Testis (tissue), 3 donors: ENCODE measurements around the gene GPANK1. TPM values are rescaled to one million over a fixed set of nuclear protein-coding genes. Genes with fewer than 3 reads are reported as not detected.
A peak's percentile ranks its signal among the peaks of the same experiment; 100 is the strongest.

ENCODE experiments used
- DNase-seq: peaks from one replicate; pipeline ENCODE4 v3.0.0-alpha.2; 2019
- H3K27ac ChIP-seq, 2 donors: fragments of 200-600 bp; sonication (generic); one replicate each; pipeline ENCODE4 v1.5.1; 2019
- H3K27me3 ChIP-seq: fragments of 200-600 bp; sonication (generic); one replicate; pipeline ENCODE4 v1.5.1; 2019
- H3K36me3 ChIP-seq: fragments of 200-600 bp; sonication (generic); one replicate; pipeline ENCODE4 v1.5.1; 2017; ENCODE audit warnings: low read depth; ENCODE audit errors: missing control alignments
- H3K4me1 ChIP-seq: fragments of 200-600 bp; sonication (generic); one replicate; pipeline ENCODE4 v1.5.1; 2019
- H3K4me3 ChIP-seq, 2 donors: fragments of 200-600 bp; sonication (generic); one replicate each; pipeline ENCODE4 v1.5.1; 2017 to 2019
- H3K9me3 ChIP-seq: fragments of 200-600 bp; sonication (generic); one replicate; pipeline ENCODE4 v1.5.1; 2017
- POLR2A ChIP-seq: fragments of 450-650 bp; IDR thresholded peaks from one replicate; pipeline ENCODE4 v1.6.1; 2017; ENCODE audit warnings: antibody characterized with exemption, mild to moderate bottlenecking, moderate library complexity
- WGBS, 2 donors: methylation state at CpG; one replicate each; pipeline ENCODE4 v1.1.5; 2018; 5-methylcytosine and 5-hydroxymethylcytosine counted together
- intact Hi-C: fragments of 100-400 bp; cut with DNase I; formaldehyde crosslinking; loops from one replicate; pipeline ENCODE4 v1.15.1; 2023; ENCODE audit warnings: low total_unique reads
- polyA plus RNA-seq: library from polyadenylated mRNA; stranded (reverse); fragments of 350-450 nt; fragmentation: Illumina TruSeq; extraction: RNeasy Lipid Tissue Mini Kit (QIAGEN cat#74804); gene quantifications from one replicate; pipeline ENCODE4 v1.2.3, GENCODE V29; 2014; ENCODE audit warnings: low read depth, low replicate concordance; ENCODE audit not compliant: insufficient read depth
- total RNA-seq, 2 donors: library from RNA; depleted of rRNA; stranded (reverse); fragments of >200 nt; gene quantifications; one replicate each; pipeline ENCODE4 v1.2.3, GENCODE V29; 2016
- TF ChIP-seq, protein P1 (sequence below), 3 experiments: fragments of 450-650 bp in 2 of 3; fragments of 200-600 bp in 1 of 3; sonication (generic) in 1 of 3; IDR thresholded peaks; one replicate each; pipeline ENCODE4 v1.5.1; 2016 to 2019; ENCODE audit warnings: antibody characterized with exemption in 3 of 3, mild to moderate bottlenecking in 2 of 3, moderate library complexity in 1 of 3

The GPANK1 gene
- total and polyA plus RNA-seq, 3 donors from 2014 or later: 34.5 to 81.3 (median 46.1) TPM

DNA sequence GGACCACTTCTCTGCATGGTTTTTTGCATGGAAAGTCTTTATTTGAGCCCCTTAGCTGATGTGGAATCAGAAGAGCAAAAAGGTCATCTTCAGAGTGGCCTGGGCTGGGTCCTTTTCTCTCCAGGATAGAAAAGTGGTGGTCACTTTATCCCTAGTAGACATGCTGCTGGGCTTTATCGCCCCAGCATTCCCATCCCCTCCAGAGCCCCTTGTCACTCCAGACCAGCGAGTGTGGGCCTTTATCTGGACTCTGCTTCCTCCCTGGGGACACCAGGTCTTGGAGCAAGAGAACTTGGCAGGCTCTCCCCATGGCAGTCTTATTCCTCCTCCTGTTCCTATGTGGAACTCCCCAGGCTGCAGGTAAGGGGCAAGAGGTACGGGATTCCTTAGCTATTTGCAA is 41.8 kb upstream of the GPANK1 start, which contains the start of gene LY6G6F:
Gene LY6G6F (plus strand): TSS at position 268 of the 400 bp plus-strand sequence. CDS start 41 bp downstream, at position 309.
- peaks cover 8% of the 10 kb centered on the region for H3K4me1 ChIP-seq
- 36 to 47% methylated on average over 3 of the region's 3 CpGs for WGBS, 2 donors
- H3K27me3 ChIP-seq: no peaks in the 10 kb centered on the region
- H3K4me3 ChIP-seq: no peak within 1 kb of the TSS
- H3K9me3 ChIP-seq: no peaks in the 10 kb centered on the region
- intact Hi-C loops: no loop called here
- DNase-seq: no peak
- TF ChIP-seq, protein P1, sequence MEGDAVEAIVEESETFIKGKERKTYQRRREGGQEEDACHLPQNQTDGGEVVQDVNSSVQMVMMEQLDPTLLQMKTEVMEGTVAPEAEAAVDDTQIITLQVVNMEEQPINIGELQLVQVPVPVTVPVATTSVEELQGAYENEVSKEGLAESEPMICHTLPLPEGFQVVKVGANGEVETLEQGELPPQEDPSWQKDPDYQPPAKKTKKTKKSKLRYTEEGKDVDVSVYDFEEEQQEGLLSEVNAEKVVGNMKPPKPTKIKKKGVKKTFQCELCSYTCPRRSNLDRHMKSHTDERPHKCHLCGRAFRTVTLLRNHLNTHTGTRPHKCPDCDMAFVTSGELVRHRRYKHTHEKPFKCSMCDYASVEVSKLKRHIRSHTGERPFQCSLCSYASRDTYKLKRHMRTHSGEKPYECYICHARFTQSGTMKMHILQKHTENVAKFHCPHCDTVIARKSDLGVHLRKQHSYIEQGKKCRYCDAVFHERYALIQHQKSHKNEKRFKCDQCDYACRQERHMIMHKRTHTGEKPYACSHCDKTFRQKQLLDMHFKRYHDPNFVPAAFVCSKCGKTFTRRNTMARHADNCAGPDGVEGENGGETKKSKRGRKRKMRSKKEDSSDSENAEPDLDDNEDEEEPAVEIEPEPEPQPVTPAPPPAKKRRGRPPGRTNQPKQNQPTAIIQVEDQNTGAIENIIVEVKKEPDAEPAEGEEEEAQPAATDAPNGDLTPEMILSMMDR (IDR thresholded peaks at IDR 0.05): no peak
- TF ChIP-seq POLR2A: no peak
- H3K36me3 ChIP-seq: no peaks in the 10 kb centered on the region
- H3K27ac ChIP-seq: no peak within 1 kb of the TSS

DNA sequence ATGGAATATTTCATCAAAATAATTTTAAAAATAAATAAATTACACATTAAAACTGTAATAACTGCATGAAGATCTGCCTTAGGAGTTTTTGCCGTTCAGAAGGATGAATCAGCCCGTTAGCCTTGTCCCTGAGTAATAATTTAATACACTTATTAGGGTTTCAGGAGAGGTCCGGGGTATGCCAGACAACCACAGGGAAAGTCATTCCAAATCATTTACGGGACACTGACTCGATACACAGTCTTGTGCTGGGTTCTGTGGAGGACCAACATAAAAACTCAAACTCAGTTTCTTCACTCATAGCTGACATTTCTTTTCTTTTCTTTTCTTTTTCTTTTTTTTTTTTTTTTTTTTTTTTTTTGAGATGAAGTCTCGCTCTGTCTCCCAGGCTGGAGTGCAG is 41.1 kb upstream of the GPANK1 start:
- H3K27ac ChIP-seq: no peak overlapping the region
- no peak for TF ChIP-seq POLR2A
- TF ChIP-seq, protein P1 (IDR thresholded peaks at IDR 0.05): no peak
- peaks cover 10% of the 10 kb centered on the region for H3K4me1 ChIP-seq
- no peaks in the 10 kb centered on the region for H3K36me3 ChIP-seq
- H3K4me3 ChIP-seq: no peak overlapping the region
- 83 to 88% methylated on average over 6 of the region's 6 CpGs for WGBS, 2 donors
- DNase-seq: no peak
- no peaks in the 10 kb centered on the region for H3K27me3 ChIP-seq
- no peaks in the 10 kb centered on the region for H3K9me3 ChIP-seq
- intact Hi-C loops: no loop called here

DNA sequence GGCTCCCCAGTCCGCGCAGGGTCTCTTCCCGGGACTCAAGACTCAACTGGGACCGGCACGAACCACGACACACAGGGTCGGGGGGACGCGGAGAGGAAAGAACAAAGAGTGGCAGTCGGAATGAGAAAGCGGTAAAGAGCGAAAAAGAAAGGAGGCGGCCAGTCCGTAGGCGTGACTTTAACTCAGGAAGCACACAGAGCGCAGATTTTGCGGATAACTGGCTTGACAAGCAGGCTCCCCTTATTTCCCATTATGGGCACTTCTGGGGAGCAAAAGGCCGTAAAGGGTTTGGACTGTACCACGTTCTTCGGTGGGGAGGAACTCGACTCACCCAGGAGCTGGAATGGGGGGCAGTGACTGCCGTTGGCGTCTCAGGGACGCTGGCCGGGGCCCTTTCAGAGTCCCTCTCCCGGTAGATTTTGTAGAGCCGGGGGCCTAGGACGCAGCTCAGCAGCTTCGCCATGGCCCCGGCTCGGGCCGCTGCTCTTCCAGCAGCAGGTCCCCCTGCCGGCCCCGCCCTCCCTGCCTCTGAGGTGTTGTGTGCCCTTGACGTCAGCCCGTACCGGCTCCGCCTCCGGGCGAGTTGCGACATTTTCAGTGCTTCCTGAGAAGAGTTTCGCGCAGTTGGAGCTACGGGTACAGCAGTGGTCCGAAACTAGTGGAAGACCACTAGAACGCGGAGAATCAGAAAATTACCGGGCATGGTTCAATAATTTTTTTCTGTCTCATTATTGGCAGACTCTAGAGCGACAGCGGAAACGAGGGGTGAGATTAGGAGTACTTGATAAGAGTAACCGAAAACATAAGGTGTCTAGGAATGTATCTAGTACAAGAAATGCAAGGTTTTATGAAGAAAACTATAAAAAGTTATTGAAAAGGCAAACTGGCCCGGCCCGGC is 38.3 kb upstream of the GPANK1 start, which contains the start of gene ABHD16A:
Gene ABHD16A (minus strand): TSS at position 506 of the 898 bp plus-strand sequence. CDS start 43 bp downstream, at position 463.
- Histone ChIP-seq H3K9me3 (no peaks in the 10 kb centered on the region), H3K36me3 (no peaks in the 10 kb centered on the region), H3K4me3 (peak within 1 kb of the TSS; percentile 82 to 85), H3K27me3 (no peaks in the 10 kb centered on the region), H3K4me1 (peaks cover 10% of the 10 kb centered on the region), H3K27ac (peak within 1 kb of the TSS; percentile 82 to 97)
- peak; percentile 100 for DNase-seq
- peak; percentile 97 for TF ChIP-seq POLR2A
- TF ChIP-seq, protein P1 (IDR thresholded peaks at IDR 0.05): peak in 2 of 3 experiments; percentile 14 to 33
- intact Hi-C loops: no loop called here
- WGBS, 2 donors: 1 to 2% methylated on average over 42 to 54 of the region's 54 CpGs

DNA sequence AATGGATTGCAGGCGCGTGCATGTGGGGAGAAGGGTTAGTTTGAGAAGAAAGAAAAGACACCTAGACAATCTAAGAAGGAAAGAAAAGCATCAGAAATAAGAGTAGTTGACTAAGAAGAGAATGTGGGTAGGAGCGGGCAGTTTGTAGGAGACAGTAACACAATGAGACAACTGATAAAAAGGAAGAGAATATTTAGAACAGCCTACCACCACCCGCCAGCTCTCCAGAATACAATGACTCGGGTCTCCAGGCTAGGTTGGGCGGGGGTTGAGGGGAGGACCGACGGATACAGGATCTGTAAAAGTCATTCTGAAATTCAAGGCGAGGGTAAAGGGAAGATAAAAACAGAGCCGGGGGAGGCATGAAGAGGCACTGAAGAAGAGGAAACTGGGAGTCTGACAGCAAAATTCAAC is 37.6 kb upstream of the GPANK1 start:
- peak; percentile 49 for DNase-seq
- H3K4me3 ChIP-seq: peak overlapping the region; percentile 82 to 85
- H3K9me3 ChIP-seq: no peaks in the 10 kb centered on the region
- WGBS, 2 donors: 0% methylated on average over 10 of the region's 10 CpGs
- TF ChIP-seq, protein P1 (IDR thresholded peaks at IDR 0.05): no peak
- no peak for TF ChIP-seq POLR2A
- no peaks in the 10 kb centered on the region for H3K27me3 ChIP-seq
- peak overlapping the region; percentile 82 to 97 for H3K27ac ChIP-seq
- no peaks in the 10 kb centered on the region for H3K36me3 ChIP-seq
- H3K4me1 ChIP-seq: peaks cover 10% of the 10 kb centered on the region
- intact Hi-C loops: no loop called here
